GM12878 (cell line): ENCODE measurements around the gene C1orf74. TPM values are rescaled to one million over a fixed set of nuclear protein-coding genes. Genes with fewer than 3 reads are reported as not detected.
A peak's percentile ranks its signal among the peaks of the same experiment; 100 is the strongest.

Experiments
- ATAC-seq: fragments of 200-7000 bp; cut with Tn5 transposase; 3 replicates; pipeline ENCODE4 v1.9.1; 2020; ENCODE audit warnings: mild to moderate bottlenecking, moderate library complexity
- BruUV-seq: library from RNA; stranded (reverse); fragments of 400-500 nt; replicated peaks from 2 replicates; lab custom pipeline; 2021; lab: Mats Ljungman, UMichigan
- CTCF ChIA-PET: fragments of 300-600 bp; sonication (Branson Sonifier 250); formaldehyde crosslinking; extraction: SDS; loops from one replicate; lab custom pipeline; 2021; ENCODE audit warnings: inconsistent platforms; lab: Yijun Ruan, JAX
- POLR2A ChIA-PET: fragments of 350-600 bp; formaldehyde crosslinking; extraction: SDS; loops from one replicate; lab custom pipeline; 2021; ENCODE audit warnings: inconsistent platforms; lab: Charles Lee
- RAD21 ChIA-PET: fragments of 300-600 bp; sonication (Branson Sonifier 250); formaldehyde crosslinking; loops from one replicate; lab custom pipeline; 2023; ENCODE audit warnings: antibody characterized with exemption; ENCODE audit not compliant: unreplicated experiment; lab: Charles Lee
- SMC1A ChIA-PET: fragments of 300-600 bp; sonication (Branson Sonifier 250); formaldehyde crosslinking; loops from one replicate; lab custom pipeline; 2023; ENCODE audit not compliant: unreplicated experiment, uncharacterized antibody; lab: Charles Lee
- DNase-seq: peaks from one replicate; pipeline ENCODE4 v3.0.0-alpha.2; 2011; ENCODE audit warnings: low read depth, low spot score
- FAIRE-seq: peaks from 3 replicates; lab custom pipeline; 2011; peaks lifted over from hg19 to GRCh38; lab: Jason Lieb, UNC
- H2AFZ ChIP-seq: 2 replicates; pipeline ENCODE4 v1.6.0; 2011; ENCODE audit warnings: low read depth, low read length, control low read depth; ENCODE audit not compliant: control insufficient read depth
- H3K27ac ChIP-seq: 2 replicates; pipeline ENCODE4 v1.5.1; 2011; ENCODE audit warnings: control low read depth; ENCODE audit not compliant: control insufficient read depth, insufficient read depth
- H3K27me3 ChIP-seq, 2 experiments: replicated peaks in 1 of 2; 2 replicates each; pipeline versions ENCODE4 v1.6.0 to v1.6.1; 2011; ENCODE audit warnings: low read length in 1 of 2; ENCODE audit not compliant: control insufficient read depth in 2 of 2, insufficient read depth in 2 of 2
- H3K36me3 ChIP-seq, 2 experiments: 2 replicates each; pipeline ENCODE4 v1.5.1; 2011; ENCODE audit warnings: low read length in 1 of 2; ENCODE audit not compliant: control insufficient read depth in 2 of 2, insufficient read depth in 2 of 2
- H3K4me1 ChIP-seq: 2 replicates; pipeline ENCODE4 v1.6.1; 2011; ENCODE audit warnings: mild to moderate bottlenecking, low read length, moderate library complexity, mixed read lengths; ENCODE audit not compliant: control insufficient read depth, insufficient read depth
- H3K4me2 ChIP-seq: 2 replicates; pipeline ENCODE4 v1.6.0; 2011; ENCODE audit warnings: control low read depth; ENCODE audit not compliant: control insufficient read depth, insufficient read depth
- H3K4me3 ChIP-seq: fragments of 200-600 bp; sonication (generic); 2 replicates; pipeline ENCODE4 v1.5.1; 2016
- H3K79me2 ChIP-seq: 2 replicates; pipeline ENCODE4 v1.6.0; 2011; ENCODE audit warnings: low read length; ENCODE audit not compliant: control insufficient read depth, insufficient read depth
- H3K9ac ChIP-seq: 2 replicates; pipeline ENCODE4 v1.8.0; 2011; ENCODE audit warnings: low read length, control low read depth, mixed read lengths; ENCODE audit not compliant: control insufficient read depth, insufficient read depth
- H3K9me3 ChIP-seq: replicated peaks from 3 replicates; pipeline ENCODE4 v1.5.1; 2011; ENCODE audit warnings: mild to moderate bottlenecking, low read length; ENCODE audit not compliant: control insufficient read depth, insufficient read depth
- H4K20me1 ChIP-seq: 2 replicates; pipeline ENCODE4 v1.6.0; 2011; ENCODE audit not compliant: control insufficient read depth, insufficient read depth
- BMI1 ChIP-seq: fragments of 450-650 bp; IDR thresholded peaks from 2 replicates; pipeline ENCODE4 v1.6.1; 2016; ENCODE audit warnings: mild to moderate bottlenecking, moderate library complexity, borderline replicate concordance
- CBFB ChIP-seq: IDR thresholded peaks from 2 replicates; pipeline ENCODE4 v1.6.1; 2016; ENCODE audit warnings: antibody characterized with exemption, low read depth
- MTA2 ChIP-seq: fragments of 450-650 bp; IDR thresholded peaks from 2 replicates; pipeline ENCODE4 v1.6.1; 2016; ENCODE audit warnings: low read depth, mild to moderate bottlenecking, moderate library complexity
- NBN ChIP-seq: fragments of 450-650 bp; IDR thresholded peaks from 2 replicates; pipeline ENCODE4 v1.6.1; 2016
- RAD21 ChIP-seq: IDR thresholded peaks from 2 replicates; pipeline ENCODE4 v1.6.1; 2011; ENCODE audit warnings: mild to moderate bottlenecking, low read depth, low read length, moderate library complexity; ENCODE audit not compliant: insufficient read depth
- RUNX3 ChIP-seq: IDR thresholded peaks from 2 replicates; pipeline ENCODE4 v1.6.1; 2012; ENCODE audit warnings: low read length, inconsistent platforms
- SIN3A ChIP-seq: IDR thresholded peaks from 2 replicates; pipeline ENCODE4 v1.6.1; 2012; ENCODE audit warnings: low read depth, low read length, improper control_type of control experiment
- SPI1 ChIP-seq: IDR thresholded peaks from 2 replicates; pipeline ENCODE4 v1.6.1; 2011; ENCODE audit warnings: low read depth, mild to moderate bottlenecking, low read length, moderate library complexity, borderline replicate concordance; ENCODE audit not compliant: insufficient read depth
- STAT3 ChIP-seq: IDR thresholded peaks from 2 replicates; pipeline ENCODE4 v1.6.1; 2011; ENCODE audit warnings: low read depth, low read length, improper control_type of control experiment
- in situ Hi-C: fragments of 300-500 bp; cut with MboI; formaldehyde crosslinking; loops from 9 replicates; pipeline ENCODE4 v1.14.3; 2018; ENCODE audit warnings: mixed read lengths
- intact Hi-C: fragments of 100-400 bp; cut with micrococcal nuclease; formaldehyde crosslinking; loops from one replicate; pipeline ENCODE4 v1.14.2; 2022; ENCODE audit not compliant: unreplicated experiment
- polyA plus RNA-seq, 11 experiments: library from polyadenylated mRNA; depleted of rRNA in 4 of 11; unstranded in 6 of 11; stranded (reverse) in 5 of 11; fragments of >200 nt; fragmentation: Nextera tagmentation in 4 of 11; fragmentation: Illumina TruSeq in 1 of 11; extraction: Ambion mirVana in 4 of 11; extraction: Trizol in 1 of 11; gene quantifications; 1 replicate in 1 of 11; 2 replicates in 10 of 11; pipeline versions ENCODE4 v1.2.1 to v1.2.3, GENCODE V29; 2011 to 2016; ENCODE audit warnings: inconsistent platforms in 2 of 11, missing spikeins in 2 of 11, low read depth in 1 of 11
- total RNA-seq, 4 experiments: library from RNA; depleted of rRNA in 3 of 4; stranded (reverse); fragments of >200 nt in 3 of 4; fragmentation: Illumina TruSeq in 1 of 4; extraction: Trizol in 1 of 4; gene quantifications; 2 replicates each; pipeline versions ENCODE4 v1.2.1 to v1.2.3, GENCODE V29; 2013 to 2021
- TF ChIP-seq, protein P1 (sequence below): IDR thresholded peaks from 2 replicates; pipeline ENCODE4 v1.6.1; 2012; ENCODE audit warnings: low read length, inconsistent platforms
- TF ChIP-seq, protein P2 (sequence below): fragments of 450-650 bp; IDR thresholded peaks from 2 replicates; pipeline ENCODE4 v1.6.1; 2018; ENCODE audit warnings: borderline replicate concordance, mild to moderate bottlenecking; ENCODE audit not compliant: partially characterized antibody
- TF ChIP-seq, protein P3 (sequence below): fragments of 450-650 bp; IDR thresholded peaks from 2 replicates; pipeline ENCODE4 v1.6.1; 2016; ENCODE audit warnings: mild to moderate bottlenecking

C1orf74 gene
- total and polyA plus RNA-seq, 10 of the 15 experiments (the other 5 are each of a cell fraction or from before 2014, with no cell fraction given), result 3.1 to 5.5 (median 3.6) TPM

DNA sequence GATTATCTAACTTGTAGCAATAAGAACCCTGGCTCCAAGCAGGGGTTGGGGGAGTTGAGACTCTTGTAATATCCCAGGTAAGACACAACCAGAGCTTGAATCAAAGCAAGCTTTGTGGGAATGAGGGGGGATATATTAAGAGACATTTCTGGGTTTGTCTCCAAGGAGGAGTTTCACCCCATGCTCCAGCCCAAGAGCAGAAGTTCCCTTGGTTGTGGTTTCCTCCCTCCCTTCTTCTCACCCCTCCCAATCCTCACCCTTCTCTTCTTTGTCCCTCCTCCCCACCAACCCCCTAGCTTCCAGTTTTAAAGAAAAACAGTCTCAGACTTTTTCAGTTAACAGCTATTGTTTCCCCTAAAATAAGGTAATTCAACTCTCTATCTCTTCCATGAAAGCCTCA is 16.7 kb downstream of the C1orf74 start:
- no TSS peak for BruUV-seq
- H3K4me1 ChIP-seq, result peaks cover 43% of the 10 kb centered on the region

DNA sequence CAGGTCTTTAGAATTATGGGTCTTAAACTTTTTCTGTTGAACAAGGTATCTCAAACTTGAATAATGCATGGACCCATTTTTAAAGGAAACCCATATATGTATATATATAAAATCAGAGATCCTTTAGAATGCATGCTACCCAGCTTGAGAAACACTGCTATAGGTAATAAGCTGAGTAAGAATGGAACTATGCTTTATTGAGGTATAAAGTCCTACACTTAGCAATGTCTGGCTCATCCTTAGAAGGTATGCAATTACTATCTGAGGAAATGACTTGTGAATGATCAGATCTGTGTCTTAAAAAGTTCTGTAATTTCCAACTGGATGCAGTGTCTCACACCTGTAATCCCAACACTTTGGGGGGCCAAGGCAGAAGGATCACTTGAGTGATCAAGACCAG is 17.3 kb downstream of the C1orf74 start:
- no peak overlapping the region for H2AFZ ChIP-seq
- H4K20me1 ChIP-seq, result no peaks in the 10 kb centered on the region
- SMC1A ChIA-PET, result interaction anchor here (0.7 to 5.6 kb wide), 5 partner anchors 13 to 56 kb away, joined by 3 to 282 read pairs (median 12); partner anchors contain the start of gene TRAF3IP3
- no peaks in the 10 kb centered on the region for H3K9me3 ChIP-seq
- no peaks in the 10 kb centered on the region for H3K27me3 ChIP-seq
- FAIRE-seq (no peak), DNase-seq (no peak), ATAC-seq (no peak)
- no peak overlapping the region for H3K9ac ChIP-seq
- POLR2A ChIA-PET, result interaction anchor here (0.6 to 5.2 kb wide), 6 partner anchors 12 to 116 kb away, joined by 4 to 107 read pairs (median 6); partner anchors contain the start of genes C1orf74, G0S2 and TRAF3IP3
- H3K4me3 ChIP-seq, result no peak overlapping the region
- in situ Hi-C loops, result no loop called here
- RAD21 ChIA-PET, result interaction anchor here (1.0 to 5.4 kb wide), 7 partner anchors 13 to 159 kb away, joined by 4 to 188 read pairs (median 11); partner anchors contain the start of genes C1orf74 and TRAF3IP3
- H3K27ac ChIP-seq, result no peak overlapping the region
- no TSS peak for BruUV-seq
- intact Hi-C loops, result no loop called here
- no peak overlapping the region for H3K4me2 ChIP-seq
- peaks cover 8 to 14% of the 10 kb centered on the region in 2 experiments for H3K36me3 ChIP-seq
- CTCF ChIA-PET, result interaction anchor here (1.7 to 5.8 kb wide), 6 partner anchors 12 to 201 kb away, joined by 4 to 117 read pairs (median 35); partner anchors contain the start of gene TRAF3IP3
- H3K79me2 ChIP-seq, result peaks cover 16% of the 10 kb centered on the region
- H3K4me1 ChIP-seq, result peaks cover 43% of the 10 kb centered on the region
- TF ChIP-seq, protein P1, sequence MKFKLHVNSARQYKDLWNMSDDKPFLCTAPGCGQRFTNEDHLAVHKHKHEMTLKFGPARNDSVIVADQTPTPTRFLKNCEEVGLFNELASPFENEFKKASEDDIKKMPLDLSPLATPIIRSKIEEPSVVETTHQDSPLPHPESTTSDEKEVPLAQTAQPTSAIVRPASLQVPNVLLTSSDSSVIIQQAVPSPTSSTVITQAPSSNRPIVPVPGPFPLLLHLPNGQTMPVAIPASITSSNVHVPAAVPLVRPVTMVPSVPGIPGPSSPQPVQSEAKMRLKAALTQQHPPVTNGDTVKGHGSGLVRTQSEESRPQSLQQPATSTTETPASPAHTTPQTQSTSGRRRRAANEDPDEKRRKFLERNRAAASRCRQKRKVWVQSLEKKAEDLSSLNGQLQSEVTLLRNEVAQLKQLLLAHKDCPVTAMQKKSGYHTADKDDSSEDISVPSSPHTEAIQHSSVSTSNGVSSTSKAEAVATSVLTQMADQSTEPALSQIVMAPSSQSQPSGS, result no peak
- TF ChIP-seq BMI1 (no peak), CBFB (no peak), STAT3 (no peak), SPI1 (no peak), SIN3A (no peak), RAD21 (no peak), NBN (no peak), MTA2 (no peak)
- TF ChIP-seq, protein P2, sequence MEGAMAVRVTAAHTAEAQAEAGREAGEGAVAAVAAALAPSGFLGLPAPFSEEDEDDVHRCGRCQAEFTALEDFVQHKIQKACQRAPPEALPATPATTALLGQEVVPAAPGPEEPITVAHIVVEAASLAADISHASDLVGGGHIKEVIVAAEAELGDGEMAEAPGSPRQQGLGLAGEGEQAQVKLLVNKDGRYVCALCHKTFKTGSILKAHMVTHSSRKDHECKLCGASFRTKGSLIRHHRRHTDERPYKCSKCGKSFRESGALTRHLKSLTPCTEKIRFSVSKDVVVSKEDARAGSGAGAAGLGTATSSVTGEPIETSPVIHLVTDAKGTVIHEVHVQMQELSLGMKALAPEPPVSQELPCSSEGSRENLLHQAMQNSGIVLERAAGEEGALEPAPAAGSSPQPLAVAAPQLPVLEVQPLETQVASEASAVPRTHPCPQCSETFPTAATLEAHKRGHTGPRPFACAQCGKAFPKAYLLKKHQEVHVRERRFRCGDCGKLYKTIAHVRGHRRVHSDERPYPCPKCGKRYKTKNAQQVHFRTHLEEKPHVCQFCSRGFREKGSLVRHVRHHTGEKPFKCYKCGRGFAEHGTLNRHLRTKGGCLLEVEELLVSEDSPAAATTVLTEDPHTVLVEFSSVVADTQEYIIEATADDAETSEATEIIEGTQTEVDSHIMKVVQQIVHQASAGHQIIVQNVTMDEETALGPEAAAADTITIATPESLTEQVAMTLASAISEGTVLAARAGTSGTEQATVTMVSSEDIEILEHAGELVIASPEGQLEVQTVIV, result no peak

More for the DNA sequence above, 16.7 kb downstream of the C1orf74 start:
- Histone ChIP-seq H3K27ac (peak overlapping the region; percentile 93), H2AFZ (no peak overlapping the region), H4K20me1 (no peaks in the 10 kb centered on the region), H3K79me2 (peaks cover 16% of the 10 kb centered on the region), H3K9ac (peak overlapping the region; percentile 74), H3K36me3 (peaks cover 3 to 12% of the 10 kb centered on the region in 2 experiments), H3K4me3 (peak overlapping the region; percentile 72), H3K4me2 (peak overlapping the region; percentile 96), H3K9me3 (no peaks in the 10 kb centered on the region), H3K27me3 (no peaks in the 10 kb centered on the region)
- peak; percentile 42 for TF ChIP-seq RUNX3
- TF ChIP-seq, protein P3, sequence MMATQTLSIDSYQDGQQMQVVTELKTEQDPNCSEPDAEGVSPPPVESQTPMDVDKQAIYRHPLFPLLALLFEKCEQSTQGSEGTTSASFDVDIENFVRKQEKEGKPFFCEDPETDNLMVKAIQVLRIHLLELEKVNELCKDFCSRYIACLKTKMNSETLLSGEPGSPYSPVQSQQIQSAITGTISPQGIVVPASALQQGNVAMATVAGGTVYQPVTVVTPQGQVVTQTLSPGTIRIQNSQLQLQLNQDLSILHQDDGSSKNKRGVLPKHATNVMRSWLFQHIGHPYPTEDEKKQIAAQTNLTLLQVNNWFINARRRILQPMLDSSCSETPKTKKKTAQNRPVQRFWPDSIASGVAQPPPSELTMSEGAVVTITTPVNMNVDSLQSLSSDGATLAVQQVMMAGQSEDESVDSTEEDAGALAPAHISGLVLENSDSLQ, result no peak
- no peak for FAIRE-seq
- no peak for DNase-seq
- ChIA-PET RAD21 (interaction anchor here (1.1 to 5.4 kb wide), 9 partner anchors 10 to 160 kb away, joined by 4 to 188 read pairs (median 5); partner anchors contain the start of genes C1orf74 and TRAF3IP3), POLR2A (interaction anchor here (0.5 to 5.2 kb wide), 12 partner anchors 12 to 117 kb away, joined by 3 to 107 read pairs (median 4); partner anchors contain the start of genes C1orf74, G0S2 and TRAF3IP3), SMC1A (interaction anchor here (1.0 to 5.6 kb wide), 12 partner anchors 10 to 197 kb away, joined by 3 to 282 read pairs (median 8); partner anchors contain the start of genes C1orf74, G0S2, TRAF3IP3 and UTP25), CTCF (interaction anchor here (0.6 to 5.8 kb wide), 13 partner anchors 11 to 1670 kb away, joined by 3 to 117 read pairs (median 4); partner anchors contain the start of gene TRAF3IP3)
- in situ Hi-C loops (no loop called here), intact Hi-C loops (loop anchor here (1.0 kb wide), 1 partner anchor 15 kb away; no protein-coding TSS in a partner anchor)
- ATAC-seq, result no peak
